ENCODE data around the gene NECAB2.
A peak's percentile ranks its signal among the peaks of the same experiment; 100 is the strongest.

NECAB2 gene

DNA sequence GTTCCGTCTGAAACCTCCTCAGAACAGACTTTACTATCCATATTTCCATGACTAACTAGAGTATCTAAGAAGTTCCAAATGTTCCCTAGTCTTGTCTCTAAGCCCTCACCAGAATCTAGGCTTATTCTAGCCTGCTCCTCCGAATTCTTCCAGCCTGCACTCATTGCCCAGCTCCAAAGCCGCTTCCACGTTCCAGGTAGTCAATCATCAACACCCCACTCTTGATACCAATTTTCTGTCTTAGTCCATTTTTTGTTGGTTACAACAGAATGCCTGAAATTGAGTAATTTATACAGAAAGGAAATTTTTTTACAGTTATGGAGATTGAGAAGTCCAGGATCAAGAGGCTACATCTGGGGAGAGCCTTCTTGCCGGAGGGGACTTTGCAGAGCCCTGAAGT, 53.4 kb downstream of the NECAB2 start:
- ATAC-seq, result no peak
- TF ChIP-seq RARB (CRISPR knock-in tag; IDR thresholded peaks at IDR 0.05) (no peak), BACH2 (CRISPR knock-in tag; IDR thresholded peaks at IDR 0.05; ENCODE audit: borderline replicate concordance) (no peak), ZNF8 (CRISPR knock-in tag; IDR thresholded peaks at IDR 0.05) (no peak), OSR1 (CRISPR knock-in tag; IDR thresholded peaks at IDR 0.05) (no peak), ESRRG (CRISPR knock-in tag; IDR thresholded peaks at IDR 0.05) (no peak), TCF4 (CRISPR knock-in tag; IDR thresholded peaks at IDR 0.05; ENCODE audit: borderline replicate concordance) (no peak), ZC3H10 (CRISPR knock-in tag; IDR thresholded peaks at IDR 0.05) (no peak), ZNF565 (CRISPR knock-in tag; conservative IDR thresholded peaks at IDR 0.05; ENCODE audit: low read depth) (no peak), ARNTL (CRISPR knock-in tag; IDR thresholded peaks at IDR 0.05; ENCODE audit: borderline replicate concordance, low read depth) (no peak), TOX (CRISPR knock-in tag; IDR thresholded peaks at IDR 0.05; ENCODE audit: borderline replicate concordance) (no peak), SNAI2 (CRISPR knock-in tag; IDR thresholded peaks at IDR 0.05) (no peak)

DNA sequence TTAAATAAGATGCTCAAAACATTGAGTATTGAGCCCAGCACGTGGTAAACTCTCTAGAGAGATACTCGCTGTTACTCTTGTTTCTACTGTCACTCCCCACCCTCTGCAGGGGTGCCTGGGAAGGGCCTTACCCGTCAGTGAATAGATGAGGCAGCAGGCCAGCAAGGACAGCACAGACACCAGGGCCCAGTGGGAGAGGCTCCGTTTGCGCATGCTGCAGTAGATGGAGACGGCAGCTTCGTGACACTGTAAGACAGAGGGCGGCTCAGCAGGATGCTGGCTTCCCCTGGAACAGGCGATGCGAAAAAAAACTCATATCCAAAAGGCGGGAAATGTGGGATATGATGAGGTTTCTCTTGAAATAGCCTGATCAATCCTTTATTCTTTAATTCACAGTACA, 54.6 kb downstream of the NECAB2 start:
- ATAC-seq, result no peak
- TF ChIP-seq, protein P1, sequence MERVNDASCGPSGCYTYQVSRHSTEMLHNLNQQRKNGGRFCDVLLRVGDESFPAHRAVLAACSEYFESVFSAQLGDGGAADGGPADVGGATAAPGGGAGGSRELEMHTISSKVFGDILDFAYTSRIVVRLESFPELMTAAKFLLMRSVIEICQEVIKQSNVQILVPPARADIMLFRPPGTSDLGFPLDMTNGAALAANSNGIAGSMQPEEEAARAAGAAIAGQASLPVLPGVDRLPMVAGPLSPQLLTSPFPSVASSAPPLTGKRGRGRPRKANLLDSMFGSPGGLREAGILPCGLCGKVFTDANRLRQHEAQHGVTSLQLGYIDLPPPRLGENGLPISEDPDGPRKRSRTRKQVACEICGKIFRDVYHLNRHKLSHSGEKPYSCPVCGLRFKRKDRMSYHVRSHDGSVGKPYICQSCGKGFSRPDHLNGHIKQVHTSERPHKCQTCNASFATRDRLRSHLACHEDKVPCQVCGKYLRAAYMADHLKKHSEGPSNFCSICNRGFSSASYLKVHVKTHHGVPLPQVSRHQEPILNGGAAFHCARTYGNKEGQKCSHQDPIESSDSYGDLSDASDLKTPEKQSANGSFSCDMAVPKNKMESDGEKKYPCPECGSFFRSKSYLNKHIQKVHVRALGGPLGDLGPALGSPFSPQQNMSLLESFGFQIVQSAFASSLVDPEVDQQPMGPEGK (CRISPR knock-in tag; IDR thresholded peaks at IDR 0.05; ENCODE audit: borderline replicate concordance), result no peak
- no peak for TF ChIP-seq CSDC2 (CRISPR knock-in tag; IDR thresholded peaks at IDR 0.05)
- no peak for TF ChIP-seq TOX (CRISPR knock-in tag; IDR thresholded peaks at IDR 0.05; ENCODE audit: borderline replicate concordance)
- TF ChIP-seq ISL1 (CRISPR knock-in tag; IDR thresholded peaks at IDR 0.05), result no peak
- no peak for TF ChIP-seq ZFP30 (CRISPR knock-in tag; IDR thresholded peaks at IDR 0.05)
- TF ChIP-seq ESRRG (CRISPR knock-in tag; IDR thresholded peaks at IDR 0.05), result no peak
- TF ChIP-seq ZNF565 (CRISPR knock-in tag; conservative IDR thresholded peaks at IDR 0.05; ENCODE audit: low read depth), result no peak
- no peak for TF ChIP-seq ZFP3 (CRISPR knock-in tag; IDR thresholded peaks at IDR 0.05)
- TF ChIP-seq PPARA (CRISPR knock-in tag; IDR thresholded peaks at IDR 0.05; ENCODE audit: borderline replicate concordance), result no peak
- TF ChIP-seq RARB (CRISPR knock-in tag; IDR thresholded peaks at IDR 0.05), result no peak
- no peak for TF ChIP-seq ARNTL (CRISPR knock-in tag; IDR thresholded peaks at IDR 0.05; ENCODE audit: borderline replicate concordance, low read depth)

DNA sequence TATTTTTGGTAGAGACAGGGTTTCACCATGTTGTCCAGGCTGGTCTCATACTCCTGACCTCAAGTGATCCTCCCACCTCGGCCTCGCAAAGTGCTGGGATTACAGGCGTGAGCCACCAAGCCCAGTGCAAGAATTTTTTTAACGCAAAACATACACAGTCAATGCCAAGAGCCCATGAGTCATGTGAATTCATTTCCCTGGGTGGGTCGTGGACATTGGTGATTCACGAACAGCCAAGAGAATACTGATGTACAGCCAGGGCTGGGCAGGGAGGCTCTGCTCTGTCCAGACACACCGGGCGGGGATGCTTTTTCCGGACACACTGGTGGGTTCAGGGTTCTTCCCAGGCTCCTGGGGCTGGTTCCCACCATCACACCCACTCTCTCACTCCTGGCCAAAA, 56.8 kb downstream of the NECAB2 start:
- no peak for TF ChIP-seq ZFP3 (CRISPR knock-in tag; IDR thresholded peaks at IDR 0.05)
- no peak for TF ChIP-seq GLIS3 (CRISPR knock-in tag; IDR thresholded peaks at IDR 0.05)
- TF ChIP-seq, protein P1 (CRISPR knock-in tag; IDR thresholded peaks at IDR 0.05; ENCODE audit: borderline replicate concordance), result no peak
- no peak for TF ChIP-seq ISL1 (CRISPR knock-in tag; IDR thresholded peaks at IDR 0.05)
- no peak for TF ChIP-seq PPARA (CRISPR knock-in tag; IDR thresholded peaks at IDR 0.05; ENCODE audit: borderline replicate concordance)
- TF ChIP-seq ZNF70 (CRISPR knock-in tag; IDR thresholded peaks at IDR 0.05), result no peak
- TF ChIP-seq ESRRG (CRISPR knock-in tag; IDR thresholded peaks at IDR 0.05), result no peak
- no peak for TF ChIP-seq SNAI2 (CRISPR knock-in tag; IDR thresholded peaks at IDR 0.05)
- TF ChIP-seq TCF4 (CRISPR knock-in tag; IDR thresholded peaks at IDR 0.05; ENCODE audit: borderline replicate concordance), result no peak
- TF ChIP-seq, protein P2, sequence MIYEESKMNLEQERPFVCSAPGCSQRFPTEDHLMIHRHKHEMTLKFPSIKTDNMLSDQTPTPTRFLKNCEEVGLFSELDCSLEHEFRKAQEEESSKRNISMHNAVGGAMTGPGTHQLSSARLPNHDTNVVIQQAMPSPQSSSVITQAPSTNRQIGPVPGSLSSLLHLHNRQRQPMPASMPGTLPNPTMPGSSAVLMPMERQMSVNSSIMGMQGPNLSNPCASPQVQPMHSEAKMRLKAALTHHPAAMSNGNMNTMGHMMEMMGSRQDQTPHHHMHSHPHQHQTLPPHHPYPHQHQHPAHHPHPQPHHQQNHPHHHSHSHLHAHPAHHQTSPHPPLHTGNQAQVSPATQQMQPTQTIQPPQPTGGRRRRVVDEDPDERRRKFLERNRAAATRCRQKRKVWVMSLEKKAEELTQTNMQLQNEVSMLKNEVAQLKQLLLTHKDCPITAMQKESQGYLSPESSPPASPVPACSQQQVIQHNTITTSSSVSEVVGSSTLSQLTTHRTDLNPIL (CRISPR knock-in tag; IDR thresholded peaks at IDR 0.05; ENCODE audit: low read depth), result no peak
- TF ChIP-seq BACH2 (CRISPR knock-in tag; IDR thresholded peaks at IDR 0.05; ENCODE audit: borderline replicate concordance), result no peak
- TF ChIP-seq CSDC2 (CRISPR knock-in tag; IDR thresholded peaks at IDR 0.05), result no peak
- TF ChIP-seq, protein P3, sequence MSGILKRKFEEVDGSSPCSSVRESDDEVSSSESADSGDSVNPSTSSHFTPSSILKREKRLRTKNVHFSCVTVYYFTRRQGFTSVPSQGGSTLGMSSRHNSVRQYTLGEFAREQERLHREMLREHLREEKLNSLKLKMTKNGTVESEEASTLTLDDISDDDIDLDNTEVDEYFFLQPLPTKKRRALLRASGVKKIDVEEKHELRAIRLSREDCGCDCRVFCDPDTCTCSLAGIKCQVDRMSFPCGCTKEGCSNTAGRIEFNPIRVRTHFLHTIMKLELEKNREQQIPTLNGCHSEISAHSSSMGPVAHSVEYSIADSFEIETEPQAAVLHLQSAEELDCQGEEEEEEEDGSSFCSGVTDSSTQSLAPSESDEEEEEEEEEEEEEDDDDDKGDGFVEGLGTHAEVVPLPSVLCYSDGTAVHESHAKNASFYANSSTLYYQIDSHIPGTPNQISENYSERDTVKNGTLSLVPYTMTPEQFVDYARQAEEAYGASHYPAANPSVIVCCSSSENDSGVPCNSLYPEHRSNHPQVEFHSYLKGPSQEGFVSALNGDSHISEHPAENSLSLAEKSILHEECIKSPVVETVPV (CRISPR knock-in tag; IDR thresholded peaks at IDR 0.05), result no peak
- peak; percentile 82 for ATAC-seq

DNA sequence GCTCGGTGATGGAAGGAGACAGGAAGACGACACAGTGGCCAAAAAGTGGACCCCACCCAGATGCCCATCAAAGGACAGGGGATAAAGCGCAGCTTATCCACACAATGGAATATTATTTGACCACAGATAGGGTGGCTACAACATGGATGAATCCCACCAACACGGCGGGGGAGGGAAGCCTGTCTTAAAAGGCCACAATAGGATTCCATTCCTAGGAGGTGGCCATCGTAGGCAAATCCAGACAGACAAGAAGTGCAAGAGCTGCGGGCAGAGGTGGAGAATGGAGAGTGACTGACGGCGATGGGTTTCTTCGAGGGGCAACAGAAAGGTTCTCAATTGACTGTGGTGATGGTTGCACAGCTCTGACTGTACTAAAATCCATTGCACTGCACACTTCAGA, 58.6 kb downstream of the NECAB2 start:
- TF ChIP-seq ISL1 (CRISPR knock-in tag; IDR thresholded peaks at IDR 0.05), result no peak
- TF ChIP-seq, protein P2 (CRISPR knock-in tag; IDR thresholded peaks at IDR 0.05; ENCODE audit: low read depth), result no peak
- TF ChIP-seq, protein P1 (CRISPR knock-in tag; IDR thresholded peaks at IDR 0.05; ENCODE audit: borderline replicate concordance), result no peak
- TF ChIP-seq, protein P3 (CRISPR knock-in tag; IDR thresholded peaks at IDR 0.05), result no peak
- no peak for ATAC-seq
